Tongue (tissue), 2 donors: ENCODE measurements around the gene FER1L5. TPM values are rescaled to one million over a fixed set of nuclear protein-coding genes. Genes with fewer than 3 reads are reported as not detected.

Experiments
- DNase-seq: peaks from one replicate; pipeline ENCODE4 v3.0.0-alpha.2; 2015
- total RNA-seq: library from RNA; depleted of rRNA; stranded (reverse); fragments of >200 nt; gene quantifications from one replicate; pipeline ENCODE4 v1.2.3, GENCODE V29; 2014

FER1L5 gene
- total RNA-seq, 1 donor from 2014 or later, result under 0.01 TPM

DNA sequence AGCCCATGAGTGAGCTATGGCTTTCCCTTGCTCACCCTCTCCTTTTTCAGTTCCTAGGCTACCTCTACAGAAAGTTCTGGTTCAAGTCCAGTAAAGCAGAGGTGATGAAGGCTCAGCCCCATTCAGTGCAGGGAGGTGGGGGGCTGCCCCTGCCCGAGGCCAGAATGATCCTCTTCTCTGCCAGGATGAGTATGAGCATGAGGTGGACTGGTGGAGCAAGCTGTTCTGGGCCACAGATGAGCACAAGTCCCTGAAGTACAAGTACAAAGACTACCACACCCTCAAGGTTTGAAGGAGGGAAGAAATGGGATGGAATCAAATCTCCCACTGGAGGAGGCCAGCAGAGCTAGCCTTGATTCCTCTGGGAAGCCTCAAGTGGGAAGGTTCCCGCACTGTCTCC is 54.9 kb downstream of the FER1L5 start:
- no peak for DNase-seq

DNA sequence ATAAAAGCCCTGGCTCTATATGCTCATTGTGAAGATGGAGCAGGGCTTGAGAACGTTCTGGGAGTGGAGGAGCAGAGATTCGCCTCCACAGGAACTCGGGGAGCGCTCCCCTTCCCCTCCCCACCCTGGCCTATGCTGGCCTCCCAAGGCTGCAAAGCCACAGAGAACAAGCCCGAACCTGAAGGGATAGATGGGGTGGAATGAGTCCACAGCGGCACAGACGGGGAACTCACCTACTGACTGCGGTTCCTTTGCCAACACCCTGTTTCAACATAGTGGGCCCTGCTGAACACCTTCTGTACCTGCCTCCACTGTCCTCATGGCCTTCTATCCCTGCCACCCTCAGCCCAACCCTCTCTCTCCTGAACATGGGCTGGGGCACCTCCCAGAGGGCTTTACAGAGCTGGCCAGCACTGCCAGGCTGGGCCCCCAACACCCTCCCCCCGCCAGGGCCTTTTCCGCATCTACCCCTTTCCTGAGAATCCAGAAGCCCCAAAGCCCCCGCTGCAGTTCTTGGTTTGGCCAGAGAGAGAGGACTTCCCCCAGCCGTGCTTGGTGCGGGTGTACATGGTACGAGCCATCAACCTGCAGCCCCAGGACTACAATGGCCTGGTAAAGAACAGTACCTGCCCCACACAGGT is 55.8 kb downstream of the FER1L5 start:
- no peak for DNase-seq

DNA sequence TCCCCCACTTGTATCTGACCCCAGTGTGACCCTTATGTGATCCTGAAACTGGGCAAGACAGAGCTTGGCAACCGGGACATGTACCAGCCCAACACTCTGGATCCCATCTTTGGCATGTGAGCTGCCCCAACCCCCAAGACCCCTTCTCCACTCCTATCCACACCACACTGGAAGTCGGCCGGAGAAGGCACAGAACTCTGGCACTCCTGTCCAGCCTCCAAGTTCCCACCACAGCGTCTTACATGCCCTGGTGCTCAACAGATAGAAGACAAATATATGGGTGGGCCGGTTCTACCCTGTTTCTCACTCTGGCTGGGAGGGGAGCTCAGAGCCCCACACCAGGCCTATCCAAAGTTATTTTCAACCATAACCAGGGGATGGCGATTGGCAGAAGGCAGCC is 56.5 kb downstream of the FER1L5 start:
- no peak for DNase-seq

DNA sequence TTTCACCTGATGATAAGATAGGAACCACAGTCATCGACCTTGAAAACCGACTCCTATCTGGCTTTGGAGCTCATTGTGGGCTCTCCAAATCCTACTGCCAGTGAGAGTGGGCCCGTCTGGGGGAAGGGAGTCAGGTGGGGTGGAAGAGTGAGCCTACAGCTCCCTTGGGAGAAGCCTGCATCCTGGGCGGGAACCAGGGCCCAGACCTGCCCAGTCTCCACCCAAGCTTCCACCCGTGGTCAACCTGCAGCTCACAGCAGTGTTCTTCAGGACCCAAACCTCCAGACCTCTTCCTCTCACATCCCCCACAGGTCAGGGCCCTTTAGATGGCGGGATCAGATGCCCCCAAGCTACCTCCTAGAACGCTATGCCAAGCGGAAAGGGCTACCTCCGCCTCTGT is 57.1 kb downstream of the FER1L5 start:
- no peak for DNase-seq

DNA sequence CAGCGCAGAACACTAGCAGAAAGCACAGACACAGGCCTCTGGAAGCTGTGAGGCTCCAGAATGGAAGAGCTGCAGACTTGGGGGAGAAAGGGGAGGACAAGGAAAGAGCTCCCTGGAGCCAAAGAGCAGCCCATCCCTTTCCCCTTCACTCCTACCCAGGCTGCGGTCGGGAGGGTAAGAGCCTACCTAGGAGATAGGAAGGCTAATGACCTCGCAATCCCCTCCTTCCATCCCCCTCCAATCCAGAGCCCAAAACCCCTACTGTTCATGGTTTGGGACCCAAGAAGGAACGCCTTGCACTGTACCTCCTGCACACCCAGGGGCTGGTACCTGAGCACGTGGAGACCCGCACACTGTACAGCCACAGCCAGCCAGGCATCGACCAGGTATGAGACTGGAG is 57.5 kb downstream of the FER1L5 start:
- no peak for DNase-seq

DNA sequence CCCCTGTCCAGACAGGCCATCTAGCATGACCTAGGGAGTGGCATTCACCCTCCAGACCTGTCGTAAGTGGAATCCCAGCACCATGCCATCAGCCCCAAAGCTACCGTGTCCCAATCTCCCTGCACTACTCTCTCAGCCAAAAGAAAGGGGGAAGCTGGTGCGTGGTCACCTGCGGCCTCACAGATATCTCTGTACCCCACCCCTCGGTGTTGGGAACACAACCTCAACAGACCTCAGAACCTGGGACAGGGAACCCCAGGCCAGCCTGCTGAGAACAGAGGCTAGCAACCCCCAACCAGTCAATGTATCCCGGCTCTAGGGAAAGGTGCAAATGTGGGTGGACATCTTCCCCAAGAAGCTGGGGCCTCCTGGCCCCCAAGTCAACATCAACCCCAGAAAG is 59.1 kb downstream of the FER1L5 start:
- no peak for DNase-seq

DNA sequence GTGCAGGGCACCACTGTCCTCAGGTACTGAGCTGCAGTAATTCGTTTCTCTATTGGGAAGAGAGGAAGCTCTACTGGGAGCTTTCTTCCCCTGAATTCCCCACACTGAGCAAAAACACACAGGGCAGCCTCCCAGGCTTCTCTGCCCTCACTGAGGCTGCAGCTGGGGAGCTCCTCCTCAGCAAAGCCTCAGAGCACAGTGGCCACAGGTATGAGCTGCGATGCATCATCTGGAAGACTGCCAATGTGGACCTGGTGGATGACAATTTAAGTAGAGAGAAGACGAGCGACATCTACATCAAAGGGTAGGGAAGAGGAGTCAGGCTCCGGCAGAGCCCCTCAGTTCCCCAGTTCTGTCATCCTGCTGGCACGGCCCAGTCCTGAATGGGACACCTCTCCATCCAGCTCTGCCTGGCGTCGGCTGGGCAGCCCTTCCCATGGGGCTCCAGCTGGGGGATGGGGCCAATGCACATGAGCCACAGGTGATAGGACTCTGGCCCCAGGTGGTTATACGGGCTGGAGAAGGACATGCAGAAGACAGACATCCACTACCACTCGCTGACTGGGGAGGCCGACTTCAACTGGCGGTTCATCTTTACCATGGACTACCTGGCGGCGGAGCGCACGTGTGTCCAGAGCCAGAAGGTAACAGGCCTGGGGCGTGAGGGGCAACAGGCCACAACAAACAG is 59.7 kb downstream of the FER1L5 start:
- no peak for DNase-seq

DNA sequence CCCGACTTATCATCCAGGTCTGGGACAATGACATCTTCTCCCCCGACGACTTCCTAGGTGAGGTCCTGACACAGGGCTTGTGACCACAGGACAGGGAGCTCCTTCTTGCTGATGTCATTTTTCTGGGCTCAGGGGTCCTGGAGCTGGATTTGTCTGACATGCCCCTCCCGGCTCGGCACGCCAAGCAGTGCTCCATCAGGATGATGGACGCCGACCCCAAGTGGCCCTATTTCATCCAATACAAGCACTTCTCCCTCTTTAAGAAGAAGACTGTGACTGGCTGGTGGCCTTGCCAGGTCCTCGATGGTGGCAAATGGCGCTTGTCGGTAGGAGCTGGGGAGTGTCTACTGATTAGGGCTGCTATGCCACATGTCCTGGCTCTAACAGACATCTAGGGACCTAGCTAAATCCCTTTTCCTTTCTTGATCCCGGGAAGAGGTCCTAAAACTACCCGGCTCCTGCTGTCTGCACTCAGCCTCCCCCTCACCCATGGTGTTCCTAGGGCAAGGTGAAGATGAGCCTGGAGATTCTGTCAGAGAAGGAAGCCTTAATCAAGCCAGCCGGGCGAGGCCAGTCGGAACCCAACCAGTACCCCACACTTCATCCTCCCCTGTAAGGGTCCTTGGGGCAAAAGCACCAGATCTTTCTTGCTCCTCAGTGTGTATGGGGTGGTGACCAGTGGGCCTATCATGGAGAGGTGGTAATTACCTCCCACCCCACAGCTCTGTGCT is 60.6 kb downstream of the FER1L5 start:
- no peak for DNase-seq

DNA sequence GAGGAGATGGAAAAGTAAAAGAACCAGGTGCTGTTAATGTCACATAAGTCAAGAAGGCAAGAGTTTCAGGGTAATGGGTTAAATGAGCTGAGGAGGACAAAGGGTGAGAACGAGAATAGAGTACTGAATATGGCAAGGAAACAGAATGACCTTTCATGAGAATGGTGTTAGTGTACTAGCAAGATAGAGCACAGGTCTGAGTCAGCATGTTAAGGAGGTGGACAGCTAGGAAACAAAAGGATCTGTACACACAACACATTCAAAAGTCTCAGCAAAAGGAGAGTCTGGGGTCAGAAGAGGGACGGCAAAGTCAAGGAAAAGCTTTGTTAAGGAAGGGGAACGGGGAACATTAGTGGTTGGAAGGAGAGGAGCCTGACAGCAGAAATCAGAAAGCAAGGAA is 68.4 kb downstream of the FER1L5 start:
- DNase-seq, result no peak

DNA sequence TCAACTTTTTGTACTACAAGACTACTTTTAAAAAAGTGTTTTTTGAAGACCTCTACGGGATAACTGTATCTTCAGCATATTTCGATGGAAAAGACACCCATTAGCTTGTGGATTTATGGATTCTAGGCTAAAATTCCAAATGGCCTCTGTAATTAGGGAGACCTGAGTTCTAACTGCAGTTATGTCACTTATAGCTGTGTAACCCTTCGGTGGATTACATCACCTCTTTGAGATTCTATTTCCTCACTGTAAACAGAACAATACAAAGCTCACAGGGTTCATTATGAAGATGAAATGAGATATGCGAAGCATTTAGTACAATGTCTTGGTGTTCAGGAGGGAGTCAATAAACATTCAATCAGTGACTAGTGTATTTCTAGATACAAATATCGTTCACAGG is 73.1 kb downstream of the FER1L5 start:
- DNase-seq, result no peak

DNA sequence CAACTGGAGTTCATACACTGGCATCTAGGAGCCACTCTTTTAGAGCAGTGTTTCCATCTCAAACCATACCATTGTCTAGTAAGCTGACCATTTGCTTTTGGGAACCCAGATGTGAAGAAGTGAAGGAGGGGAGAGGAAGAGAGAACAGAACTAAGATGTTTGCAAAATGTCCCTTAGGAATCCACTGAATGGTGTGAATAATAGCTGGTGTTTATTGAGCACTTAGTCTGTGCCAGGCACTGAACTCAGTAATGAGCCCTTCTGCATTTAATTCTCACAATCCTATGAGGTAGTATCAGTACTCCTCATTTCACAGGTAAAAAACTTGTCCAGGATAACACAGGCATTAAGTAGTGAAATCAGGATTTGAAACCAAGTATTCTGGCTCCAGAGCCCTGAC is 73.8 kb downstream of the FER1L5 start:
- DNase-seq, result no peak

DNA sequence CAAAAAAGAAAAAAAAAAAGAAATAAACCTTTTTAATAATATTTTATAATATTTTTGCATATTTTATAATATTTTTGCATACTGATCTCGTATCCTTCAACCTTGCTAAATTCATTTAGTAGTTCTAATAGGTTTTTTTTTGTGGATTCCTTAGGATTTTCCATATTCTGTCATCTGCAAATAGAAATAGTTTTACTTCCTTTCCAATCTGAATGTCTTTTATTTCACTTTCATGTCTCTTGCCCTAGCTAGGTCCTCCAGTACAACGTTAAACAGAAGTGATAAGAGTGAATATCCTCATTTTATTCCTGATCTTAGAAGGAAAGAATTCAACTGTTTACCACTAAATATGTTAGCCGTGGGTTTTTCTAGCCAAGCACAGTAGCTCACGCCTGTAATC is 83.6 kb downstream of the FER1L5 start:
- no peak for DNase-seq

DNA sequence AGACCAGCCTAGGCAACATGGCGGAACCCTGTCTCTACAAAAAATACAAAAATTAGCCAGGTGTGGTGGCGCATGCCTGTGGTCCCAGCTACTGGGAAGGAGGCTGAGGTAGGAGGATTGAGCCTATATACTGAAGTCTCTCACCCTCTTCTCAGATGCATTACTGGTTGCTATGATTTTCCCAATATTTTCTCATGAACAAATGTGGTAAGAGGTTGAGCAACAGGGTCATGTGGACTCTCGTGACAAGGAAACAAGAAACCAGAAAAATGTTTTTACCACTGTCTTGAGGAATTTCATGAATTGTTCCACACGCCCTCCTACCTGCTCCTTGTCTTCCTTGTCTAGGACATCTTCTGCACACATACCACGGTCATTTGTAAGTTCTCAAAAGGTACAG is 84.9 kb downstream of the FER1L5 start:
- no peak for DNase-seq

DNA sequence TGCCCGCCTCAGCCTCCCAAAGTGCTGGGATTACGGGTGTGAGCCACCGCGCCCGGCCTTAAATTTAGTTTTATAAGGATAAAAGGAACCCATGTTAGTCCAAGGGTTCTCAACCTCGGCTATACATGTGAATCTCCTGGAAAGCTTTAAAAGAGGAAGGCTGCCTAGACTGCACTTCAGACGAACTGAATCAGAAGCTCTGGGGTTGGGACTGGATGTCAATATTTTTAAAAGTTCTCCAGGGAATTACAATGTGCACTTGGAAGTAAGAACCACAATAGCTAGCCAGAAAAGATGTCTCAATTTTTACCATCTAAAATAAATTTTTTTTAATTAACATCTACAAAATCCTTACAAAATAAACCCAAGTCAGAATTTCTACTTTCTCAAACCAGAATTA is 87.2 kb downstream of the FER1L5 start:
- DNase-seq, result no peak

DNA sequence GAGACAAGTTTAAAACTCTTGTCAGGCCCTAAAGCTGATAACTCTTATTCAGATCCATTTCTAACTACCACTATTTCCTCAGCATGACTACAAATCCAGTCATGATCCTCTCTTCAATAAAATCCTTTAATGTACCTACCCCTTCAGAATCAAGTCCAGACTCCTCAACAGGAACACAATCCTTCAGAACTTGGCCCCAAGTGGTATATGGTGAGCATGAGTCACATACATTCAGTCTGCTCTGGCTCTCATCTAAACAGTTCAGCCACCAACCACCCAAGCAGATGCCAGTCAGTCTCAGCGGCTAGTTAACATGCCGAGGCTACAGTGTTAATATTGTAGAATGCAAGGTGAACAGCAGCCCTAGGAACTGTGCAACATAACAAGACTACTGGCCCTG is 87.6 kb downstream of the FER1L5 start:
- no peak for DNase-seq

DNA sequence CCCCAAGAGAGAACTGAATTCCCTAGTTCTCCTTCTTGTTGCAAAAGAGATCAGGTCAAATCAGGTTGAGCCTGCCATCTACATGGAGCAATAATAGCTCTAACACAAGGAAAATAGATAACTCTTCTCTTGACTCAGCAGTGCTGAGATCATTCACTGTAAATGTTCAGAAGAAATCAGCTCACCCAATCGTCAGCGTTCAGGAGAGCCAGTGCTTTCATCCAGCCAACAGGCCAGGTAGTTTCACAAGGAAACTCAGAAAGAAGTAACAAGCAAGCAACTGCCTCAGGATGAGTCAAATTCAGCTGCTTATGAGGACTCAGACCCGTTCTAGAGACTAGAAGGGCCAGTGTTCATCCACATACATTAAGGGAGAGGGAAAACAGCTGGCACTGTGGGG is 91.4 kb downstream of the FER1L5 start:
- no peak for DNase-seq

DNA sequence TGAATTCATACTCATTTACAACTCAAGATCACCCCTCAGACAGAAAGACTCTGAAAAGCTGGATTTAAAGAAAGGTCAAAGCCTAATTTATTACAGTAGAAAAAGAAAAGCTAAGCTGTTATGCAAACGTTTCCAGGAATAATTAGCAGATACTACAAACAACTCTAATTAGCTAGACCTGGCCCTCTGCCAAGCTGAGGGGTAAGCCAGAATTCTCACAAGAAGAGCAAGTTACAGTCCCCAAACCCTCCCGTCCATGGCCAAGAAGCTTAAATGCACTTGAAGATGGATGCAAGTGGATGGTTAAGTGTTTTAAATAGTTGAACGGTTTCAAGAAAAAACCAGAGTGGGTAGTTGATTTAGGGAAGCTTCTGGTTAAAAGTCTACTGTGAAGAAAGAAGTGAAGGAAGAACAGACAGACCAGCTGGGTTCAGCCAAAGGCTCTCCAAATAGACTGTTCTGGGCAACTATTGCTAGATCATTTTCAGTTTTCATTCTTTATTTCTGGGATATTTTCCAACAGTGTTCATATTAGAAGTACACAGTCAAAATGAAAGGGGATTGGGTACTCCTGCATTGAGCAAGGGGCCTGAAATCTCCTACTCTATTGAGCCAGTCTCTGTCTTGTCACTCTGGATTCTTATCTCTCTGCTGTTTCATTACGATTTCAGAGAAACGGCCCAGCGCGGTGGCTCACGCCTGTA is 92.5 kb downstream of the FER1L5 start:
- peak; percentile 30 for DNase-seq

DNA sequence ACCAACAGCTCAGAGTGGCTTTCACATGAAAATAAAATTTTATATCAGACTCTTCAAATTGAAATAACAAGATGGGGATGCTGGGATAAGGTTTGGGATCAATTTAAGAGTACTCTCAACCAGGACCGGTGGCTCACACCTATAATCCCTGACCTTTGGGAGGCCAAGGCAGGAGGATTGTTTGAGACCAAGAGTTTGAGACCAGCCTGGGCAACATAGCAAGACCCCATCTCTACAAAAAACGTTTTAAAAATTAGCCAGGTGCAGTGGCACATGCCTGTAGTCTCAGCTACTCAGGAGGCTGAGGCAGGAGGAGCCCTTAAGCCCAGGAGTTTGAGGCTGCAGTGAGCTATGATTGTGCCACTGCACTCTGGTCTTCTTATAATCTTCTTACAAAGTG is 94.7 kb downstream of the FER1L5 start:
- DNase-seq, result no peak

DNA sequence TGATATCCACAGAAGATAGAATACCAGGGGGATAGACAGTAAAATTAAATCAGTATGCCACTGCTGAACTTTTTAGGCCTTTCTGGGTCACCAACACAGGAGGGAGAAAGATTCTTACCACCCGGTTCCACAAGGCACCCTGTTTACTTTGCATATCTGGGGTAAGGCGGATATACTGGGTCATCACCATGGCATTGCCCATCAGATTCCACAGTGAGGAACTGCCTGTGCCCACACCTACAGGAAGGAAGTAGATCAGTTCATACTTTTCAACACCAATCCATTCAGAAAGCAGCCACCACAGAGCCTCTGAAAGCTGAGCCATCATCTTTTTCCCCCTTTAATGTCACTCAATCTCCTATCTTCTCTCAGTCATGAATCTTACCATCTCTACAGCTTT is 95.3 kb downstream of the FER1L5 start:
- DNase-seq, result no peak

DNA sequence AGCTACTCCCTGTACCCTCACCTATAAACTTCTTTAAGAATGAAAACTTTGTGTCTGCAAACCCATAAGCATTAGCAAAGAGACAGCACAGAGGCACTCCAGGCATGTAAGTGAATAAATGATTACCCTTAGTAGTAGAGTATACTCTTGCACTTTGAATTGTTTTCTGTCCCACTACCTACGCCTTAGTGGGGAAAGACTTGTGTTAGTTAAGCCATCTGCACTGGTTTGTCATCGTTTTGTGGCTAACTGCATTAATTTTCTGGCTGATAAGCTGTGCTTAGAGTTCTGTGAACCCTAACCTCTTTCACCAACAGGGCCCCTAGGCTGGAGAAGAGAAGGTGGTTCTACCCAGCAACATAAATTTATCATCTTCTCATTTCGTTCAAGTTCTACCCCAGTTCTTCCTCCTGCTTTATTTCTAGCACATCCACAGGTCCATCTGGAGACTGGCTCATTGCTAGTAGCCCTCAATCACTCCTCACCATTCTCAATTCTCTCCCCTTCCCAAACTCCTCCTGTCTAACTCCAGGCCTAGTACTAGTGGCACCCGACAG is 96.6 kb downstream of the FER1L5 start:
- no peak for DNase-seq

DNA sequence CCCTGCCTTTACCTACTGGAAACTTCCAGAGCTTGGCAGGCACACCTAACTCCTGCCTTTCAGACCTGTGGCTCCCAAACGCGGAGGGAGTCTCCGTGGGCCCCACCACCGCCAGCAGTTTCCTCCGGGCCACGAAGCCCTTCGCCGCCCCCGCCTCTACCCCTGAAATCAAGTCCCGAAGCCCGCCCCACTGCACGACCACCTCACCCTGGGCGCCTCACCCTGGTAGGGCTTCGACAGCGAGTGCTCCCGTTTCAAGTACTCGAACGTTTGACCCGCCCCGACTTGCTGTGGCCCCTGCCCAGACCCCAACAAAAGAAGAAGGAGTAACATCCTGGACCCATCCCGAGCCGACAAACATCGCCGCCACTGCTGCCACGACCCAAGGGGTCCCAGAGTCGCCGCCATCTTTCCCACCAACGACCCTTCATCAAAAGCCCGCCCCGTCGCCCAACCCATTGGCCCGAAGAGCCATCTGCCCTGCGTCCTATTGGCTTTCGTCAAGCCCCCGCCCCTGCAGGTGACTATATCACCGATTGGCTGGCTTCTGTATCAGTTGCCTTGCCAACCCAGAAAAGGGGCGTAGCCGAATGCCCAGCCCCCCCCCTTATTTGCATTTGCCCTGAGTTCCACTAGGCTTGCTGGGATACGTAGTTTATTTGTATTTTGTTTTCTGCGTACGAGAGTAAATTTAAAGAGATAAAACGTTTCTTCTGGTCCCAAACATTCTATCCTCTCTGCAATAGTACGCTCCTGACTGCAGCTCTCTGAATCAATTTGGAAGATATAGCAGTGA is 97.3 kb downstream of the FER1L5 start, which contains the start of gene LMAN2L:
LMAN2L (minus strand) TSS at position 432 of the 796 bp plus-strand sequence; CDS start at position 408, 24 bp downstream.
- peak; percentile 99 for DNase-seq
